CD4-positive, alpha-beta T cell treated with Interleukin-6 for 4 hours (primary cell): ENCODE data around the gene FXYD7.
"Not testable (repeated sequence)": the region's sequence is repeated elsewhere in the genome, so short reads cannot be mapped to it uniquely, and the experiment has no call there.

Source experiments
- DNase-seq: peaks from one replicate; pipeline ENCODE4 v3.0.0-alpha.2; 2020; ENCODE audit warnings: mixed read lengths

Gene FXYD7

GRCh38 chr19:35167251-35168119, 24.4 kb downstream of the FXYD7 start:
- peak; percentile 43 for DNase-seq

GRCh38 chr19:35168196-35168595, 25.1 kb downstream of the FXYD7 start:
- no peak for DNase-seq

- no peak for DNase-seq
Measured at GRCh38 chr19:35169221-35169995, 26.4 kb downstream of the FXYD7 start.

- no peak for DNase-seq
Measured at GRCh38 chr19:35170359-35171061, 27.5 kb downstream of the FXYD7 start.

- DNase-seq, result peak; percentile 32
Measured at GRCh38 chr19:35171730-35172129, 28.7 kb downstream of the FXYD7 start.

- DNase-seq, result no peak
Measured at GRCh38 chr19:35174226-35174625, 31.2 kb downstream of the FXYD7 start.

- no peak for DNase-seq
Measured at GRCh38 chr19:35176181-35176570, 33.1 kb downstream of the FXYD7 start.

- no peak for DNase-seq
Measured at GRCh38 chr19:35177377-35178274, 34.6 kb downstream of the FXYD7 start.

- DNase-seq, result no peak
Measured at GRCh38 chr19:35178701-35179100, 35.6 kb downstream of the FXYD7 start.

- no peak for DNase-seq
Measured at GRCh38 chr19:35179830-35180229, 36.8 kb downstream of the FXYD7 start.

GRCh38 chr19:35181387-35181786, 38.3 kb downstream of the FXYD7 start:
- DNase-seq, result no peak

- DNase-seq, result no peak
Measured at GRCh38 chr19:35184267-35184666, 41.2 kb downstream of the FXYD7 start.

GRCh38 chr19:35184884-35185283, 41.8 kb downstream of the FXYD7 start:
- no peak for DNase-seq

GRCh38 chr19:35194012-35194984, 51.2 kb downstream of the FXYD7 start:
- no peak for DNase-seq

- no peak for DNase-seq
Measured at GRCh38 chr19:35195830-35196229, 52.8 kb downstream of the FXYD7 start.

- not testable (repeated sequence) for DNase-seq
Measured at GRCh38 chr19:35196861-35197260, 53.8 kb downstream of the FXYD7 start.

GRCh38 chr19:35199481-35199880, 56.4 kb downstream of the FXYD7 start:
- no peak for DNase-seq

GRCh38 chr19:35202722-35203688, 60.0 kb downstream of the FXYD7 start:
- no peak for DNase-seq
